HG03159 (cell line): Measurements from ENCODE around the gene CDH4.

ENCODE experiments used
- ATAC-seq: cut with Tn5 transposase; IDR thresholded peaks from one replicate; pipeline ENCODE4 v1.9.1; 2021; ENCODE audit warnings: mild to moderate bottlenecking, moderate library complexity; ENCODE audit not compliant: unreplicated experiment

The CDH4 gene

DNA sequence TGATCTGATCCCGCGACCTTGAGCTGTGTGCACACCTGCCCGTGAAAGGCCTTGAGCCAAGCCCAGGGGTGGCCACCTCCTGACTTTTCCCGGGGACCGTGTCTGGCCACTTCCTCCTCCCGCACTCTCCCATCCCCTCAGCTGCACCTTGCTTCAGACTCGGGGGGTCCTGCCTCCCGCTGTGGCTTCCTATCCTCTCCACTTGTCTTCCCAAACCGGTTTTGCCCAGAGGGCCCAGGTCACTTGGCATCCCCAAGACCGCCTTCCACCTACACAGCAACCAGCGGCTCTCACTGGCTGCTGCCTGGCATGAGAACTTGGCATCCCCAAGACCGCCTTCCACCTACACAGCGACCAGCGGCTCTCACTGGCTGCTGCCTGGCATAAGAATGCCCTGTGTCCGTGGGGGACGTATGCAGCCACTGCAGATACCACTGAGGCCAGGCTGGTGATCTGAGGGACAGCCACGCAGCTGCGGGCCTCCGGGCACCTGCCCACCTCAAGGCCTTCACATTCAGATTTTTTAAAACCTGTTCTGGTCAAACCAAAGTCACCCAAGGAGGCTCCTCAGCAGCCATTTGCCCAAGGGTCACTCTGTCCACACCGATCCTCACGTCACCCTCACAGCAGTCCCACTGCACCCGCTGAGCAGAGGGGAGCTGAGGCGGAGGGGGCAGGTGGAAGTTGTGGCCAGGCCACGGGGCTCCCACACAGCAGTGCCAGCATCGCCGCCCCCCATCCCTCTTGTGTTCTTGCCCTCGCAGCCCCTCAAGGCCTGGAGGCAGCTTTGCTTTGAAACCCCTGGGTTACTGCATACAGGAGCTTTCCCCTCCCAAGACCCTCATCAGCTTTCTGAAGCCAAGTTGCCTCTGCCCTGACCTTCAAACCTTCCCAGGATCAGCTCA is 568.1 kb downstream of the CDH4 start:
- no peak for ATAC-seq

DNA sequence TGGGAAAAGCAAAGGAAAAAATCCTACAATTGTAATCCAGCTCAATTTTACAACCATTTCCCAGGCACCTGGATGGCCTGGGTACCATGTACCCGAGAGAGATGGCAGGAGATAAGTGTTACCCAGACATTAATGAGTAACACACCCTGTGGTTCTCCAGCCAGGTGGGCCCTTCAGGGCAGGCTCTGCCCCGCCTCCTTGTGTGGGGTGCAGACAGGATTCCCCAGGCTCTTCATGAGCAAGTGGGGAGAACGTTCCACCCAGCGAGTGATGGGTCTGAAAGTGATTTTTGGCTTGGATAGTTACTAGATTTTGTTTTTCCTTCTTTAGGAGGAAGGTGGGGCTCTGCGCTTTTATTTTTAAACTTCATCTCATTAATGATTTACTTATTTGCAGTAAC is 569.7 kb downstream of the CDH4 start:
- ATAC-seq = no peak

DNA sequence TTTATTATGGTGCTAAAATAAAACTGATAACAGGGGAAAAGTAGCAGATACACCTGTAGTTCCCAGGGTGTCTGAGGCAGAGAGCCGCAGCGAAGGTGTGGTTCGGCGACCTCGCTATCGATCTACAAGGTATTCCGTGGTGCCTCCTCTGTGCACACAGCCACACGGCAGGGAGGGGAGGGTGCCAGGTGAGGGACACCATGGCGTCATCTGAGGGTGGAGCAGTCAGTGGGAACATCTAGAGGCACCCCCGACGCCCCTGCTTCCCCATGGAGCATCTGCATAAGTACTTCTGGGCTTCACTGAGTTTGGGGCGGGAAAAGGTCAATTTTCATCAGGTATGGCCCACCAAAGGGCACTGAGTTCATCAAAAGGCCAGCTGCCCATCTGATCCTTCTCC is 570.3 kb downstream of the CDH4 start:
- no peak for ATAC-seq

DNA sequence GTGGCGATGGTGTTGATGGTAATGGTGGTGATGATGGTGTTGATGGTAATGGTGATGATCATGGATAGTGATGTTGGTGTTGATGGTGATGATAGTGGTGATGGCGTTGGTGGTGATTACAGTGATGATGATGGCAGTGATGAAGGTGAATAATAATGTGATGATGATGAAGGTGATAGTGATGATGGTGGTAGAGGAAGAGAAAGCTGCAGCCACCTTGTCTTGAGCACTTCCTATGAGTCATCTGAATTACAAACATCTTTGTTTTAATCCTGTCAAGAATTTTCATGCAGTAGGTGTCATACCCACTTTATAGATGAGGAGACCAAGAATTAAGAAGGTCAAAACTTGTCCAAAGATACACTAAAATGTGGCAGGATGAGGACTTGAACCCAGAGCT is 571.2 kb downstream of the CDH4 start:
- ATAC-seq = no peak

DNA sequence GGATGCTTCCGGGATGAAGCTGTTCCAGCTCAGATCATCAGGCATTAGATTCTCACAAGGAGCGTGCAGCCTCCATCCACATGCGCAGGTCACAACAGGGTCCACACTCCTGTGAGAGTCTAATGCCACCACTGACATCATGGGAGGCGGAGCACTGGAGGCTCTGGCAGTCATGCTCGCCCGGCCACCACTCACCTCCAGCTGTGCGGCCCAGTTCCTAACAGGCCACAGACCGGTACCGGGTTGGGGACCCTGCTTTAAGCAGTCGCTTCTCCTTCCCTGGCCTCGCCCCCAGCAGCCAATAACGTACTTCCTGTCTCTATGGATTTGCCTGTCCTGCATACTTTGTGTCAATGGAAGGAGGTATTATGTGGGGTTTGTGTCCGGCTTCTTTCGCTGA is 576.8 kb downstream of the CDH4 start:
- ATAC-seq = no peak

DNA sequence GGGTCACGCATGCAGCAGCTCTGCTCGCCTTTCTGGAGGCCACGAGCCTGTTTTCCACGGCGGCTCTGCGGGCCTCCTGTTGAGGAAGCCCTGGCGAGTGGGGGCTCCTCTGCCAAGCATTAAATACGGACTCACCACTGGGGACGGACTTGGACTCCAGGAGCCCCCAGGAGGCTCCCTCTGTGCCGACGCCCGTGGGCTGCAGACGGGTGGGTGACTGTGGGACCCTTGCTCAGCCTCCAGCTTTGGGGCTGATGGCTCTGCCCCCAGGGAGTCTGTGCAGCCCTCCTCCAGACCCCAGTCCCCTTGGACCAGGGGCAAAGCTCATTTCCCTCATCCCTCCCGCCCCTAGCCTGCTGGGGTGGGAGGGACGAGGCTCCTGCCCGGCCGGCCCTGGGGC is 577.5 kb downstream of the CDH4 start:
- ATAC-seq = no peak

DNA sequence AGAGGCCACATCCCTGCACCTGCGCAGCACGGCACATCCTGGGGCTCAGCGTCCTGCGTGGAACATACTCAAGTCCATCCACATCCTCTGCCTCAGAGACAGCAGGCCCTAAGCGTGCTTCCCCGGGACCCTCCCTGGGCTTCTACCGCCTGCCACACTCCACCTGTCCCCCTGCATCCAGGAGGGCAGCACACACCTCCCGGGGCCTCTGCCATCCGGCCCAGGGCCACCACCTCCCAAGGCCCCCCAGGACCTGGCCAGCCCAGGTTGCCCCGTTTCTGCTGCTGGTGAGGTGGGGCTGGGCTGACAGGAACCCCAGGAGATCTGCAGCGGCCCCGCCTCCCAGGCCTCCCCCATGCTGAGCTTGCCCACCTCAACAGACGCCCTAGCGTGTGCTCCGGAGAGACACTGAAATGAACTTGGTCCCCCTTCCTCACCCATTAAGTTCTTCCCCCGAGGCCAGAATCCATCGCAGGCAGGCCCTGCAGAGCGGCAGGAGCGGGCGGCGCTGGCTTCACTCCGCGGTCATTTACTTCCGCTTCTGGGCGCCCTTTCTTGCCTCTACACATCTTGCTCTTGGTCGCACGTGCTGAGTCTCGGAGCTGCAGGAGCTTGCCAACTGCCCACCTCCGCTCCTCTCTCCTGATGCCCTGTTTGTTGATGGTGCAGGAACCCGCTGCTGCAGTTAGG is 578.3 kb downstream of the CDH4 start:
- no peak for ATAC-seq

DNA sequence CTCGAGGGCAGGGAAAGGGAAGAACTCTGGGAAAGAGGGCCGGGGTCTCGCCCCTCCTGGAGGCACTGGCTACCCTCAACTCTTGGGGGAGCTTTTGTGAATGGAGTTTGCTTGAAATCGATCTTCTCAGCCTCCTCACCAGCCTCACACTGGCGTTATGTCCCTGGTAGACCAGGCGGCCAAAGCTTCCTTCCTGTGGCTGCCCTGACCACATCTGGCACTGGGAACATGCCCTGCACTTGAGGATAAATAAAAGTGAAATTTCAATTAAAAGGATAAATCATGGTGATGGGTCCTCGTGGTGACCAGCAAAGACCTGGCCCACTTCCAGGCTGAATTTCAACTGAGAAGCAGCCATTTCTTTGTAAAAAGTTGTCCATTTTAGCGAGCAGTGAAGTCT is 578.9 kb downstream of the CDH4 start:
- ATAC-seq = no peak

DNA sequence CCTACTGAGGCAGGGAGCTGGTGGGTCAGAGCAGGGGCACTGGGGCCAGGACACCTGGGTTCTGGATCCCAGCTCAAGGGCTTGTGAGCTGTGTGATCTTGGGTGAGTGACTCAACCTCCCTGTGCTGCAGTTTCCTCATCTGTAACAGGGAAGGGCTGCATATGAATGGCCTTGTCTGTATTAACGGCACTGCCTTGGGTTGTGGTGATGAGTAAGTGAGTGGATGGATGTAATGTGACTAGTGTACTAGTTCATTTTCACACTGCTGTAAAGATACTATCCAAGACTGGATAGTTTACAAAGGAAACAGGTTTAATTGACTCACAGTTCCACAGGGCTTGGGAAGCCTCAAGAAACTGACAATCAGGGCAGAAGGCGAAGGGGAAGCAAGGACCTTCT is 580.1 kb downstream of the CDH4 start:
- no peak for ATAC-seq

DNA sequence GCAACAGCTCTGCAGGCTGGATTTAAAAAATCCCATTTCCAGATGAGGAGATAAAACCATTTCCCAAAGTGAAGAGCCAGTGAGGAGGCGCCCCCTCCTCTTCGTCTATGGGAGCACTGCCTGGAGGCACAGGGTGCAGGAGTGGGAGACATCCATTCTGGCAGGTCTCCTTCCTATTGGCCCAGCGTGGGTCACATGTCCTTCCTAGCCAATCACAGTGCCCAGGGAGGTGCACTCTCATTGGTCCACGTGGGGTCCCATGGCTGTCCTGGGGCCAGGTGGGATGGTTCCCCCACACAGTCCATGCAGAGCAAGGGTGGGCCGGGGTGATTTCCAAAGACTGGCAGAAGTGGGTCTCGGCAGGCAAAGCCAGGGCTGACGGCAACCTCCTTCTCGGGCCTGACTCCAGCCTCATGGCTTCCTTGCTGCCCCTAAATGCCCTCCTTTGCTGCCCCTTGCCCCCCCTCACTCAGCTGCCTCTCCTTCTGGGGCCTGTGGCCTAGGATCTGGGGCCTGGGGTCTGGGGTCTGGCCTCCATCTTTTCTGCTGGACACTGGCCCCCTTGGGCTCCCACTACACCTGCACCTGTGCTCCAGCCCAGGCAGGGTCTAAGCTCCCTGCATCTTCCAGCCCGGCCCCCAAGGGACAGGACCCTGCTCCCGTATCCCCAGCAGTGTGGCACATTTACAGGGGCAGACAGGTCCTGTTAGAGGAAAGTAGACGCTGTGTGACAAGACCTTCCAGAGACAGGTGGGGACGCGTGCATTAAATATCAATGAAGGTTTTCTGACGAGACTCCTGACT is 581.9 kb downstream of the CDH4 start:
- no peak for ATAC-seq

DNA sequence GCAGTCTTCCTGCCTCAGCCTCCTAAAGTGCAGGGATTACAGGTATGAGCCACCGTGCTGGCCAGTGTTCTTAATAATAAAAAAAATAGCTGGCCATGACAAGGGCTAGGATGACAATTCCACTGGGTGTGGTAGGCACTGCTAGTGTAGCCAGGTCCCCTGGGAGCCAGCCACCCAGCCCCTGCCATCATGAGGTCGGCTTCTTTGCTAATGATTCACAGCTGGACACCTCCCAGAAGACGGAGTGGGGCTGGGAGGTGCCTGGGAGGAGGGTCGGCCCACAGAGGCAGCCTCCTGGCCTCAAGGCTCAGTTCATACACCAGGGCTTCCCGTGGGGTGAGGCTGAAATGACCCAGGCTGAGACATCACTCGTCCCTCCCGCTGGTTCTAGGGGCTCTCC is 583.2 kb downstream of the CDH4 start:
- ATAC-seq = no peak

DNA sequence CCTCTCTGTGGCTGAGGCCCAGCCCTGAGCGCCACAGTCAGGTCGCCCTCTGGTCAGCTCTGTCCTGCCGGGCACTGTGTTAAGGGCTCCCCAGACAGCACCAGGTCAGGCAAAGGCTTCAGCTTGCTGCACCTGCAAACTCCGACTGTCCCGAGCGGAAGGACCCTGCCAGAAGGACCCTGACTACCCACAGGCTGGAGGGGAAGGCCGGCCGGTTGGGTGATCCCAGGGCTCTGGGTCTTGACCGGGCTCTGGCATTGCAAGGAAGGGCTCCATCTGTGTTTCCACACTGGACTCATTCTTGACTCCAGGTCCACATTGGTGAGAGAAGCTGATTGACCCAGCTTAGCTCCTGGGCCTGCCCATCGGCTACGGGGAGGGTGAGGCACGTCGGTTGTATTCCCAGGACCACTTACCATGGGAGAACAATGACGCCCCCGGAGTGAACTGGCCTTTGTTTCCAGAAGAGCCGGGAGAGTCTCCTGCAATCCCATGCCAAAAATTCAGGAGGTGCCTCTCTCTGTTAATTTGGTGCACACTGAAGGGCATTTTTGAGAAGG is 583.8 kb downstream of the CDH4 start:
- ATAC-seq = no peak

DNA sequence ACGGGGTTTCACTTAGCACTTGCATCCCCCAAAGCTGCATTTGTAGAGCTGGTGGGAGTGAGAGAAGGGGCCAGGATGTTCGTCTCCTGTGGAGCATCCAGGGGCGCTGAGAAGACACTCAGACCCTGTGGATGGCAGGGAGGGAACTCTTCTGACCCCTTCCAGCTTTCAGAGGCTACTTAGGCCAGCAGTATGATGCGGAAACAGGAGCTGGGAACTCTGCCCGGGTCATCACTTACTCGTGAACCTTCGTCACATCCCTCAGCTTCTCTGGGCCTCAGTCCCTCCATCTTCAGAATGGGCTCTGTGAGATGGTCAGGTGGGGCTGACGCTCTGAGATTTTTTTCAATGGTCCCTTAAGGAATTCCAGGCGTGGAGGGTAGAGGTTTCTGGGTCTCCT is 585.1 kb downstream of the CDH4 start:
- ATAC-seq = no peak

DNA sequence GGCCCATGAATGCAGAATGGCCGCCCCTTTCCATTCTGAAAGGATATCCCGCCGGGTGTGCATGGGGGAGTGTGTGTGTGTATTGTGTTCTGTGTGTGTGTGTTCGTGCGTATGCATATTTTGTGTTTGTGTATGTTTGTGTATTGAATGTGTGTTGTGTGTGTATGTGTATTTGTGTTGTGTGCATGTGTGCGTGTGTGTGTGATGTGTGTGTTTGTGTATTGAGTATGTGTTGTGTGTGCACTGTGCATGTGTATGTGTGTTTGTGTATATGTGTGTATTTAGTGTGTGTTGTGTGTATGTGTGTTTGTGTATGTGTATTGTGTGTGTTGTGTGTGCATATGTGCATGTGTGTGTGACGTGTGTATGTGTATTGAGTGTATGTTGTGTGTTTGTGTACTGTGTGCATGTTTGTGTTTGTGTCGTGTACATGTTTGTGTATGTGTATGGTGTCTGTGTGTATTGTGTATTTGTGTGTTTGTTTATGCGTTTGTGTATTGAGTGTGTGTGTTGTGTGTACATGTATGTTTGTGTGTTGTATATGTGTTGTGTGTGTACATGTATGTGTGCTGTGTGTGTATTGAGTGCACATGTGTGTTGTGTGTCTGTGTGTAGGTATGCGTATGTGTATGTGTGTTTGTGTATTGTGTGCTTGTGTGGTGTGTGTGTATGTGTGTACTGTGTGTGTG is 587.3 kb downstream of the CDH4 start:
- ATAC-seq = no peak

DNA sequence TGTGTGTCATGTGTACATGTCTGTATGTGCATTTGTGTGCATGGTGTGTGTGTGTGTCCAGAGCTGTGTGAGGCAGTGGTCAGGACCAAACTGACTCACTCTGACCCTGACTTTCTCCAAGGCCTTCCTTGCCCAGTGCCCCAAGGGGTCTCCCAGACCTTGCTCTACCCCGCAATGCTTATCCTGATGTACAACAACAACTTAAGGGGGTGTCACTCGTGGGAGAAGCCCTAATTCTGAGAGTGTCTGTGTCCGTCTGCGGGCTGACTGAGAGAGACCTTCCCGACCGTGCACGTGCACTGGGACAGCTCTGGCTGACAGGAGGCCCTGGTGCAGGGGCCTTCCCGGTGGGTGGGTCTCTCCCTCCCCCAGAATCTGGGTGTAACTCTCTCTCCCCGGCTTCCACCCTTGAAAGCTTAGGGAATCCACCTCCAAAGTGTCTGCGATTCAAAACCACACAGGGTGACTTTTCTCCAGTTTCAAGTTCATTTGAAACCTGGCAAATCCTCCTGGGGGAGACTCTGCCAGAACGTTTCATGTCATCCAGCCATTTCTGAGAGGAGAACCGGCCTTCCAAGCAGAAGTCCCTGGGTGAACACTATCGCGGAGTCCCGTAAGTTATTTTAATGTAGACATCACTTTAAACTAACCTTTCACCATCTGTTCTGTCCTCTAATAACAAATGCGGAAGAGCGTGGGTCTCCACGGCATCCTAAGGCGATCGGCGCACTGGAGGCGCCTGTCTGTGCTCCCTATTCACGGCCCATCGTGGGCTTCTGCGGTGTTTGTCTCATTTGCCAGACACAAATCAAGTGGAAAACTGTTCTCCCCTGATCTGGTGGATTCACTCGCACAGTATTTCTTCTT is 588.1 kb downstream of the CDH4 start:
- ATAC-seq = no peak

DNA sequence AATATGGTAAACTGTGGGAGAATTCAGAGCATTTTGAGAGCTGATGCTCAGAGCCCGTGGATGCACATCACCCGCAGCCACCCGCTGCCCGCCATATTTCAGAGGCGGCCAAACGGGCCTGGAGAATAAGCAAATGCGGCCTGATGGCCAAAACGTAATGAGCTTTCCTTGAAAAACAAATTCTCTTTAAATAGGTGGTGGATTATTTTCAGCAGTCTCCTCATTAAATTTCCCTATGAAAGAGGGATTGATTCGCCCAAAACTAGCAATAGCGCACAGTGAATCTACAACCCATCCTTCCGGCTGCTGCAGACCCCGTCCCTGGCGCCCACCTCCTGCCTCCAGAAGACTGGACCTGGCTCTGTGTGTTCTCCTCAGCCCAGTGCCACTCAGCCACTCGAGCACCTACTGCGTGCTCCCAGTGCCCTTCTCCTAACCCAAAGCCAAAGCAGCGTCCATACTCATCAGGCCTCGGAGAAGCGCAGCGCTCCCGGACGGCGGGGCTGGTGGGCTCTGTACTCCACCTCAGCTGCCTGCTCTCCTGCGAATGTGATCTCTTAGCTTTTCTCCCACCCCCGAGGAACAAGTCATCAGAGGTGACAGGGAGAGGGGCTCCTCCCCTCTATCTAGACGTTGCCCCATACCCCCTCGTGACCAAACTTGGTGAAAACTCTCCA is 588.9 kb downstream of the CDH4 start:
- no peak for ATAC-seq

DNA sequence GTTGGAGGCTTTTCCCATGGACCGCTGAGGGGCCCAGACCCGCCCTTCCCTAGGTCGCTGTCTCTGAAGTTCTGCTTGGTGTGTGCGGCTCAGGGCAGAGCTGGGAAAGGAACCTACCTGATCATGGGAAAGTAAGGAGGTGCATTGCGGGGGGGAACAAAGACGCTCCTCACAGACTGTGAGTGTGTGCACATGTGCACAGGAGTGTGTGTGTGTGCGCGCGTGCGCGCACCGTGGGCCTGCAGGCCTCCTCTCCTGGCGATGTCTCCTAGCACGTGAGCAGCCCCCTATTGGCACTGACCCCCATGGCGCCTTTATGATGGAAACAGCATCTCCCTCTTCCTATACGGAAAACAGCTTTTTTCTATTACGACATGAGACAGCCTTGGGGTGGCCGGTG is 589.5 kb downstream of the CDH4 start:
- ATAC-seq = no peak

DNA sequence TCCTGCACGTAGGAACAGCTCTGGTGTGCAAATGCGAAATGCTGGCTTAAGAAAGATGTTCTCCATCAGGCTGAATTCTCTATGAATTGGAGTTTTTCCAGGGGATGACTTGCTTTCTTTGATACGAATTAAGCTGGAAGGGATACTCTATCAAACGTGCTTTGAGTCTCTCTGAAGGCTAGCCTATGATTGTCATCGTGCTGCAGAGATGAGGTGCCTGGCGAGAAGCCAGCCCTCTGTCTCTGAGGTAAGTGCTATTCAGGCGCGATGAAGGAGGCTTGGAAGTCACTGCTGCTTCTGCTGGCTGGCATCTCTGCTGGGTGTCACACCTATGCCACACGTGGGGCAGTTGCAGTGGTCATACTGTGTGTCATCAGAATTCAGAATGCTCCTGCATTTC is 589.9 kb downstream of the CDH4 start:
- ATAC-seq = no peak

DNA sequence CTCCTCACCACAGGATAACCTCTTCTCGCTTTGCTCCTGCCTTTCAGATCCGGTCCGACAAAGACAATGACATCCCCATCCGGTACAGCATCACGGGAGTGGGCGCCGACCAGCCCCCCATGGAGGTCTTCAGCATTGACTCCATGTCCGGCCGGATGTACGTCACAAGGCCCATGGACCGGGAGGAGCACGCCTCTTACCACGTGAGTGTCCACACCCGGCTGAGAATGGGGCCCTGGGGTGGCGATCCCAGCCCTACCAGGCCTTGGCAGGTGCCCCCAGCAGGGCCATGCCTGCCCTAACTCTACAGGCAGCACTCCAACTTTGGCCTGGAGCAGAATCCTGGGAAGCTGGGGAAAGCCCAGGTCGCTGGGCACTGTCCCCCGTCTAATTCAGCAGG is 592.6 kb downstream of the CDH4 start:
- ATAC-seq = no peak
